Ishikawa (cell line): ENCODE measurements around the gene PLA2G2F.

Source experiments
- CEBPB ChIP-seq: IDR thresholded peaks from 2 replicates; pipeline ENCODE4 v1.6.1; 2012
- CREB1 ChIP-seq: IDR thresholded peaks from 2 replicates; pipeline ENCODE4 v1.6.1; 2012; ENCODE audit warnings: low read depth
- EGR1 ChIP-seq: IDR thresholded peaks from 2 replicates; pipeline ENCODE4 v1.6.1; 2012
- EP300 ChIP-seq: IDR thresholded peaks from 2 replicates; pipeline ENCODE4 v1.6.1; 2012; ENCODE audit warnings: borderline replicate concordance
- FOXM1 ChIP-seq: IDR thresholded peaks from 2 replicates; pipeline ENCODE4 v1.6.1; 2012; ENCODE audit warnings: low read depth, borderline replicate concordance
- MAX ChIP-seq: IDR thresholded peaks from 2 replicates; pipeline ENCODE4 v1.6.1; 2012
- NFIC ChIP-seq: IDR thresholded peaks from 2 replicates; pipeline ENCODE4 v1.6.1; 2012
- RAD21 ChIP-seq: IDR thresholded peaks from 2 replicates; pipeline ENCODE4 v1.6.1; 2012; ENCODE audit warnings: low read depth
- TAF1 ChIP-seq: IDR thresholded peaks from 2 replicates; pipeline ENCODE4 v1.6.1; 2012; ENCODE audit warnings: low read depth, mild to moderate bottlenecking
- TCF12 ChIP-seq: IDR thresholded peaks from 2 replicates; pipeline ENCODE4 v1.6.1; 2012; ENCODE audit warnings: low read depth
- TEAD4 ChIP-seq: IDR thresholded peaks from 2 replicates; pipeline ENCODE4 v1.6.1; 2012
- YY1 ChIP-seq: IDR thresholded peaks from 2 replicates; pipeline ENCODE4 v1.6.1; 2012; ENCODE audit warnings: low read depth
- ZBTB7A ChIP-seq: IDR thresholded peaks from 2 replicates; pipeline ENCODE4 v1.6.1; 2012; ENCODE audit warnings: low read depth
- TF ChIP-seq, protein P1 (sequence below): IDR thresholded peaks from 2 replicates; pipeline ENCODE4 v1.6.1; 2012; ENCODE audit warnings: low read depth, mild to moderate bottlenecking
- TF ChIP-seq, protein P2 (sequence below): IDR thresholded peaks from 2 replicates; pipeline ENCODE4 v1.6.1; 2012

PLA2G2F gene

DNA sequence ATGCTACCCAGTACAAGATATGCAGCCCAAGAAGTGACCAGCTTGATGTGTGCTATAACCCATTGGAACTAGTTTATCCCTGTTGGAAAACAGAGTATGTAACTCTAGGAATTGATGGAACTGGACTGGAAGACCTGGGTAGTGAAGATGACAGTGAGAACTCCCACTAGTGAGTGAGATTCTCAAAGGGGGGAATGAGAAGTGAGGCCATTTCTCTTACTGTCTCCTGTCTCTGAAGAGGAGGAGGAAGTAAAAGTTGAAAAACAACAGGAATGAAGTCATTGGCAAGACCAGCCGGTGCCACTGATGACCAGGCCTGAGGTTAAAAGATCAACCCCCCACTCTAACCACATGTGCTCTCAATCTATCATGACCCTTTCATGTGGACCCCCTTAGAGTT, 20.9 kb downstream of the PLA2G2F start:
- TF ChIP-seq TEAD4 (no peak), CREB1 (no peak), FOXM1 (no peak), TCF12 (no peak), RAD21 (no peak), CEBPB (no peak), MAX (no peak), TAF1 (no peak), NFIC (no peak), YY1 (no peak), ZBTB7A (no peak), EP300 (no peak), EGR1 (no peak)
- TF ChIP-seq, protein P1, sequence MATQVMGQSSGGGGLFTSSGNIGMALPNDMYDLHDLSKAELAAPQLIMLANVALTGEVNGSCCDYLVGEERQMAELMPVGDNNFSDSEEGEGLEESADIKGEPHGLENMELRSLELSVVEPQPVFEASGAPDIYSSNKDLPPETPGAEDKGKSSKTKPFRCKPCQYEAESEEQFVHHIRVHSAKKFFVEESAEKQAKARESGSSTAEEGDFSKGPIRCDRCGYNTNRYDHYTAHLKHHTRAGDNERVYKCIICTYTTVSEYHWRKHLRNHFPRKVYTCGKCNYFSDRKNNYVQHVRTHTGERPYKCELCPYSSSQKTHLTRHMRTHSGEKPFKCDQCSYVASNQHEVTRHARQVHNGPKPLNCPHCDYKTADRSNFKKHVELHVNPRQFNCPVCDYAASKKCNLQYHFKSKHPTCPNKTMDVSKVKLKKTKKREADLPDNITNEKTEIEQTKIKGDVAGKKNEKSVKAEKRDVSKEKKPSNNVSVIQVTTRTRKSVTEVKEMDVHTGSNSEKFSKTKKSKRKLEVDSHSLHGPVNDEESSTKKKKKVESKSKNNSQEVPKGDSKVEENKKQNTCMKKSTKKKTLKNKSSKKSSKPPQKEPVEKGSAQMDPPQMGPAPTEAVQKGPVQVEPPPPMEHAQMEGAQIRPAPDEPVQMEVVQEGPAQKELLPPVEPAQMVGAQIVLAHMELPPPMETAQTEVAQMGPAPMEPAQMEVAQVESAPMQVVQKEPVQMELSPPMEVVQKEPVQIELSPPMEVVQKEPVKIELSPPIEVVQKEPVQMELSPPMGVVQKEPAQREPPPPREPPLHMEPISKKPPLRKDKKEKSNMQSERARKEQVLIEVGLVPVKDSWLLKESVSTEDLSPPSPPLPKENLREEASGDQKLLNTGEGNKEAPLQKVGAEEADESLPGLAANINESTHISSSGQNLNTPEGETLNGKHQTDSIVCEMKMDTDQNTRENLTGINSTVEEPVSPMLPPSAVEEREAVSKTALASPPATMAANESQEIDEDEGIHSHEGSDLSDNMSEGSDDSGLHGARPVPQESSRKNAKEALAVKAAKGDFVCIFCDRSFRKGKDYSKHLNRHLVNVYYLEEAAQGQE = no peak
- TF ChIP-seq, protein P2, sequence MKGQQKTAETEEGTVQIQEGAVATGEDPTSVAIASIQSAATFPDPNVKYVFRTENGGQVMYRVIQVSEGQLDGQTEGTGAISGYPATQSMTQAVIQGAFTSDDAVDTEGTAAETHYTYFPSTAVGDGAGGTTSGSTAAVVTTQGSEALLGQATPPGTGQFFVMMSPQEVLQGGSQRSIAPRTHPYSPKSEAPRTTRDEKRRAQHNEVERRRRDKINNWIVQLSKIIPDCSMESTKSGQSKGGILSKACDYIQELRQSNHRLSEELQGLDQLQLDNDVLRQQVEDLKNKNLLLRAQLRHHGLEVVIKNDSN = no peak

- TF ChIP-seq TAF1 (no peak), RAD21 (no peak), CREB1 (no peak), CEBPB (no peak), EGR1 (no peak), FOXM1 (no peak), YY1 (no peak), ZBTB7A (no peak), NFIC (no peak), EP300 (no peak), TEAD4 (no peak)
- TF ChIP-seq, protein P1 = no peak
These were observed 25.6 kb downstream of the PLA2G2F start for GRCh38 chr1:20164694-20165202.

- TF ChIP-seq TCF12 (no peak), RAD21 (peak; percentile 32; the same call in 1 of the 2 replicates)
These were observed 26.4 kb downstream of the PLA2G2F start for GRCh38 chr1:20165522-20165951.

- no peak for TF ChIP-seq EP300
- no peak for TF ChIP-seq ZBTB7A
- no peak for TF ChIP-seq CREB1
- no peak for TF ChIP-seq CEBPB
- no peak for TF ChIP-seq RAD21
- TF ChIP-seq, protein P1 = no peak
- TF ChIP-seq TCF12 = no peak
- no peak for TF ChIP-seq NFIC
- TF ChIP-seq YY1 = no peak
- no peak for TF ChIP-seq TEAD4
- no peak for TF ChIP-seq TAF1
- TF ChIP-seq, protein P2 = no peak
These were observed 26.9 kb downstream of the PLA2G2F start for GRCh38 chr1:20166051-20166450.

DNA sequence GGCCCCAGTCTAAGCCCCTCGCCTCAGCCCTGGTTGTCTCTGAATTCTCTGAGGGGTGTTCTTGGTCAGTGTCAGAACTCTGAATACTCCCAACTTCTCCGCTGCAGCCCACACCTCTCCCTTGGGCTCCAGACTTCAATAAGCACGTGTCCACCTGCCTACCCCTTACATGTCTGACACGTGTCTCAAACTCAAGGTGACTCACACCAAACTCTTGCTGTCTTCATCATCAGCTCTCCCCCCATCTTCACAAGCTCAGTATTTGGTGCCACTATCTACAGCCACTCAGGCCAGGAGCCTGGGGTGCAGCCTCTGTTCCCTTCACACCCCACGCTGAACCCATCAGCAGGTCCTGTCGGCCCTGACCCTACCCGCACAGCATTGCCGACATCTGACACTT, 28.0 kb downstream of the PLA2G2F start:
- TF ChIP-seq EP300 (no peak), TCF12 (no peak), CEBPB (no peak), FOXM1 (no peak), EGR1 (no peak), MAX (no peak), TEAD4 (no peak), YY1 (no peak), ZBTB7A (no peak), NFIC (no peak), RAD21 (no peak), TAF1 (no peak), CREB1 (no peak)
- TF ChIP-seq, protein P1 = no peak
- TF ChIP-seq, protein P2 = no peak
